ENCODE measurements around the gene LHX3.
"Not testable (repeated sequence)": the region's sequence is repeated elsewhere in the genome, so short reads cannot be mapped to it uniquely, and the experiment has no call there.

Gene LHX3

DNA sequence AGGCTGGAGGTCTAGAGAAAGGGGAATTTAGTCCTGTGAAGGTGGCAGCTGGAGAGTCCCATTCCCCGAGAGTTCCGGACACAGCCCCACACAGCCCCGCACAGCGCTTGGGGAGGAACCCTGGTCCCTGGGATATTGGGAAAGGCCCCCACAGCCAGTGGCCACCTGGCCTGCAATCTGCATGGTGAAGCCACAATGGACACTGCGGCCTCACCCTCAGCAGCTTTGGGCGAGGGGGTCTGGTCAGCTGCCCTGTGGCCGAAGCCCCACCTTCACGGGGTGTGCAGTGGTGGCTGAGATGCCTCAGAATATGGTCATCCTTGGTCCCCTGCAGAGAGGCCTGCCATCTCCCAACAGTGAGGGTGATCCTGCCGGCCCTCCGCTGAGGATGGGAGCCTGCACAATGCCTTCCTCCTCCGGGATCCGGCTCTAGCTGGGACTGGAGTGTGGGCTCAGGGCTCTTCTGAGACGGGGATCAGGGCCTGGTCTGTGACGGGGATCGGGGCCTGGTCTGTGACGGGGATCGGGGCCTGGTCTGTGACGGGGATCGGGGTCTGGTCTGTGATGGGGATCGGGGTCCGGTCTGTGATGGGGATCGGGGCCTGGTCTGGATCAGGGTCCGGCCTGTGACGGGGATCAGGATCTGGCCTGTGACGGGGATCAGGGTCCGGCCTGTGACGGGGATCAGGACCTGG, 52.9 kb downstream of the LHX3 start:
- DNase-seq, result no peak

DNA sequence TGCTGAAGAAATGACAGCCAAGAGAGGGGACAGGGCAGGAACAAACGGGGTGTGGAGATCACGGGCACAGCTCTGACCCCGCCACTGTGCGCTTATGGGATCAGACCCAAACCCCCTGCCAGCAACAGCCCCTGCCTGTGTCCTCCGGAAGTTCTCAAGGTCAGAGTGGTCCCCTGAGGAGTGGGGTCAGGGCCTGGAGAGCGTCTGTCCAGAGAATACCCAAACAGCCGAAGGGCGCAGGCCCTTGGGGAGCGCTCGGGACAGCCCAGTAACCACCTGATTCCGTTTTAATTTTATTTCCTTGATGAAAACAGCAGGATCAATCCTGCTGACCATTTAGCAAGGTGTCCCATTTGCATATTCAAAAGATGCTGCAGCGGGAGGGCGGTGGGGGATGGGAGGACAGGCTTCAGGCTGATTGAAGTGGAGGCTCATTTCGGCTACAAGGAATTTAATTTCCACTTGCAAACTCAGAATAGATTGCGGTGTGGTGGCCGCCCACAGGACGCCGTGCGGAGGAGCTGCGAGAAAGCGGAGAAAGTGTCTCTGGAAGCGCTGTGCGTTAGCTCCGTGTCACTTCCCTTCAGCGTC, 53.6 kb downstream of the LHX3 start:
- DNase-seq, result no peak

DNA sequence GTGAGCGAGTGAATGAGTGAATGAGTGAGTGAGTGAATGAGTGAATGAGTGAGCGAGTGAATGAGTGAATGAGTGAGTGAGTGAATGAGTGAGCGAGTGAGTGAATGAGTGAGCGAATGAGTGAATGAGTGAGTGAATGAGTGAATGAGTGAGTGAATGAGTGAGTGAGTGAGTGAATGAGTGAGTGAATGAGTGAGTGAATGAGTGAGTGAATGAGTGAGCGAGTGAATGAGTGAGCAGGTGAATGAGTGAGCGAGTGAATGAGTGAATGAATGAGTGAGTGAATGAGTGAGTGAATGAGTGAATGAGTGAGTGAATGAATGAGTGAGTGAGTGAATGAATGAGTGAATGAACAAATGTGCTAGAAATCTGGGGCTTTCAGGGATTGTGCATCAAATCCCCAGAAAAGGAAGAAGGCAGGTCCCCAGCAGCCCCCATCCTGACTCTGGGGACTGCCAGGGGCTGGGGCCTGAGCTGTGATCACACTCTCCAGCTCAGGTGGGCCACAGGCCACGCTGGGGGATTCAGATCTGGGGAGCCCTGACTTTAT, 54.2 kb downstream of the LHX3 start:
- DNase-seq, result not testable (repeated sequence)

DNA sequence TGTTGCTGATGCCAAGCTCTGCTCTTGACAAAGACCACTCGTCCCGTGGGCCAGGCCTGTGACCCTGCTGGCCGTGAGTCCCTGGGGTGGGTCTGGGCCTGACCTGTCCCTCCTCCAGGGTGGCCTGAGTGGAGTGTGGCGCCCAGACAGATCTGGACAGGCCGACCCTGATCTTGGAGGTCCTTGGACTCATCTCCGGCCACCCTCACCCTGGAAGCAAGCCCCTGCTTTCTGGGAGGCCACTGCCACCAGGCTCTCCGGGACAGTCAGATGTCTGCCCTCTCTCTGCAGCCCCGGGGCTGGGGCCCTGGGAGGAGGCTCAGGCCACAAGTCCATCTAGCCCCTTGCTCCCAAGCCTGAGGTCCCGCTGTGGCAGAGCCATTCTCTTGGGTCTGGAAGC, 55.1 kb downstream of the LHX3 start:
- DNase-seq, result no peak

DNA sequence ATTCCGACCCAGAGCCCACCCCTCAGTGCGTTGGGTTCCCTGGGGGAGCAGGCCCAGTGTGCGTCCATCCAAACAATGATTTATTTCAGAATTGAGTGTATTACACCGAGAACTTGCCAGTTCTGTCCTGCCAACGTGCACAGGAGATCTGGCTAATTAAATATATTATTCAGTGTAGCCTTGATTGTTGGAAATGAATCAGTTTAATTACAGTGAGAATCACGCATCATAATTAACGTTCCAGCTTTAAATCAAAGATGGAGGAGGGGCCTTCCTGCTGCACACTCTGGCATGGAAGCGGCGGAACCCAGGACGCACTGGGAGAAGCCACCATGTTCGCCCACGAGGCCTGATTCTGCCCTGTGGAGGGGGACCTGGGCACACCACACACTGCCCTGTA, 55.6 kb downstream of the LHX3 start:
- no peak for DNase-seq

DNA sequence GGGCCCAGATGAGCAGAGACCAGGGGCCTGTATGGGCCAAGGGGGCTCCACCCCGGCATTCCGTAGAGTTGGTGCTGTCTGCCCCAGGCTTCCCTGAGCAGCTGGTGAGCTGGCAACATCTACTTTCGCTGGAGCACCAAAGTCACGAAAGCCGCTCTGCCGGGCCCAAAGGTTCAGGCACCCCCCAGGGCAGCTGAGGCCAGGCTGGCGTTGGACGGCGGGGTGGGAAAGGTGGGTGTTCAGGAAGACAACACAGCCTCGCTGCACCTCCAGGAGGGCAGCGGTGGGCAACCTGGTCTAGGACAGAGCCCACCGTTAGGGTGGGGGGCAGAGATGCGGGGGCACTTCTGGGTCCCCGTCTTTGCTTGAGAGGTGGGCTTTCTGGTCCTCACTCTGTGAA, 56.2 kb downstream of the LHX3 start:
- DNase-seq, result no peak

DNA sequence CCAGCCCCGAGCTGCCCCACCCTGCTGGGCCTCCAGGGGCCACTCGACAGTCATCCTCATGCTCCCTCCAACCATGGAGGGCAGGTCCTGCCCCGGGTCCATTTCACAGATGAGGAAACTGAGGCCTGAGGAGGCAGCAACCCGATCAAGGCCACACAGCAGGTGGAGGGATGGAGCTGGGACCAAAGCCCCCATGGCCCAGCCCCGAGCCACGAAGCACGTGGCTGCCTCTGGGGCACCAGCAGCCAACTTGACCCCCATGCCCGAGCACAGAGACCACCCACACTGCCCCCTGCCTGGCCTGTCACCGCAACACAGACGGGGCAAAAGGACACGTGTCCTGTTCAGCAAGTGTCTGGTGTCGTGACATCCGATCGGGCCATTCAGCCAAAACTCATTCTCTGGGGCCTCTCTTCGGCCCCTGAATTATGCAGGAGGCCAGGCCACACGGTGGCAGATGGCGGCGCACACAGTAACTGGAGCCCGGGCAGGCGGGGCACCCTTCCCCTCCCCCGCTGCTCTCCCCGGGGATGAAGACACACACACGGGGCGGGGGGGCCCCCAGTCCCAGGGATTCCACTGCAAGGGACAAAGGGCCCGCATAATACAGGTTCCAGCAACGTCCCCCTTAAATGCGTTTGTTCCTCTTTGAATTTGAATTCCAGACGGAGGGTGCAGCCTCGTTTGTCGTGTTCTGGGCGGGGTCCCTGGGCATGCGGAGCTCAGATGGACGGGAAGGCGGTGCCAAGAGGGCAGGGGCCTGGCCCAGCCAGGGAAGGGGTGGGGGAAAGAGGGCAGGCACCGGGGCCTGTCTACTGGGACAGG, 56.8 kb downstream of the LHX3 start:
- no peak for DNase-seq

DNA sequence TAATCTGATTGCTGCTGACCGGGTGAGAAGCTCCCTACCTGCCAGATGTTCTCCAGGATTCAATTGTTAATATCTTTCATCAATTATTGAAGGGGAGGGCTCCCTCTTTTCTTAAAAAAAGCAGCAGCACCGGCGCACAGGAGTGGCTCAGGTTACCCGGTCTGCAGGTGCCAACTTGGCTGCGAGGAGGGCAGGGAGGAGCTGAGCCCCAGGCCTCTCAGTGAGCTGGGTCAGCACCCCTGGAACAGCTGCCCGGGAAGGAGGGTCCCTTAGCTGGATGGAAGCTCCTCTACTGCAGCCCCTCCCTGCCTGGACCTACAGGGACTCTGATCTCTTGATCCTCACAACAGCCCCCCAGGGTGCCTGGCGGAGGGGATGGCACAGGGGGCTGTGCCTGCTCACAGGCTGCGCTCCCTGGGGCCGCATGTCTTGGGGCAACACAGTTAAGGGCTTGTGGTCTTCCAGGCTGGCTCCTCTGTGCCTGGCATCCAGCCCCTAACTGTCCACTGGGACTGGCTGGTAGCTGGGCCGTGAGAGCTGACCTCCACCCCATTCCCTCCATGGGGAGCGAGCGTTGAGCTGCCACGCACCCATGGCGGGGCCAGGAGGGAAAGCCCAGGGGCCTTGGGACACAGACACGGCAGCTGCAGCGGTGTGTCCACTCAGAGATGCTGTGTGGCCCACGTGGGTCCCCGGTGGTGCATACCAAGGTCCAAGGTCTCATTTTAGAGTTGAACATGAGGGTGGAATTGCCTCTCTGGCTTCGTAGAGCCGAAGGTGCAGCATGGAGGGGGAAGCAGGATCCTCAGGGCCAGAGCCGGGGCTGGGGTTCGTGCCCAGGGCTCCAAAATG, 57.7 kb downstream of the LHX3 start:
- DNase-seq, result no peak

Measured in NCI-H446 (cell line).